HepG2 (cell line): Measurements from ENCODE around the gene ASXL1. TPM values are rescaled to one million over a fixed set of nuclear protein-coding genes. Genes with fewer than 3 reads are reported as not detected.
A peak's percentile ranks its signal among the peaks of the same experiment; 100 is the strongest.

Experiments used
- BCL6 ChIP-seq: IDR thresholded peaks from 2 replicates; pipeline ENCODE4 v1.6.1; 2016; ENCODE audit warnings: missing genetic modification reagents, missing compliant biosample characterization
- FOXC1 ChIP-seq: sonication (generic); formaldehyde crosslinking; IDR thresholded peaks from 2 replicates; pipeline ENCODE4 v1.8.0; 2022; ENCODE audit warnings: mild to moderate bottlenecking, missing genetic modification reagents, borderline replicate concordance
- HDAC6 ChIP-seq: fragments of 200-600 bp; sonication (generic); IDR thresholded peaks from 2 replicates; pipeline ENCODE4 v1.7.0; 2017; ENCODE audit warnings: mild to moderate bottlenecking, antibody characterized with exemption, low read length, low read depth
- HNF4G ChIP-seq, 2 experiments: sonication (generic) in 1 of 2; formaldehyde crosslinking in 1 of 2; IDR thresholded peaks; 2 replicates each; pipeline versions ENCODE4 v1.4.0 to v1.6.1; 2011 to 2020; ENCODE audit warnings: borderline replicate concordance in 2 of 2, low read depth in 2 of 2, mild to moderate bottlenecking in 2 of 2, low read length in 1 of 2, missing genetic modification reagents in 1 of 2, moderate library complexity in 1 of 2
- LCORL ChIP-seq, 2 experiments: fragments of 450-650 bp in 1 of 2; sonication (generic) in 1 of 2; formaldehyde crosslinking in 1 of 2; IDR thresholded peaks; 2 replicates each; pipeline versions ENCODE4 v1.5.0 to v1.6.1; 2017 to 2020; ENCODE audit warnings: antibody characterized with exemption in 1 of 2, missing genetic modification reagents in 1 of 2
- MED13 ChIP-seq: sonication (generic); formaldehyde crosslinking; IDR thresholded peaks from 2 replicates; pipeline ENCODE4 v1.5.0; 2020; ENCODE audit warnings: missing genetic modification reagents
- MEIS1 ChIP-seq: sonication (generic); formaldehyde crosslinking; IDR thresholded peaks from 2 replicates; pipeline ENCODE4 v1.9.0; 2021; ENCODE audit warnings: mild to moderate bottlenecking, missing genetic modification reagents, moderate library complexity, borderline replicate concordance
- PITX1 ChIP-seq: sonication (generic); formaldehyde crosslinking; IDR thresholded peaks from 2 replicates; pipeline ENCODE4 v1.5.1; 2020; ENCODE audit warnings: mild to moderate bottlenecking, missing genetic modification reagents
- RARA ChIP-seq: IDR thresholded peaks from 2 replicates; pipeline ENCODE4 v1.6.1; 2016; ENCODE audit warnings: missing genetic modification reagents, missing compliant biosample characterization
- ZBTB38 ChIP-seq: sonication (generic); formaldehyde crosslinking; IDR thresholded peaks from 2 replicates; pipeline ENCODE4 v1.5.1; 2020; ENCODE audit warnings: mild to moderate bottlenecking, missing genetic modification reagents
- ZKSCAN5 ChIP-seq: sonication (generic); formaldehyde crosslinking; IDR thresholded peaks from 2 replicates; pipeline ENCODE4 v1.5.1; 2020; ENCODE audit warnings: mild to moderate bottlenecking, missing genetic modification reagents
- ZNF121 ChIP-seq: sonication (generic); formaldehyde crosslinking; IDR thresholded peaks from 2 replicates; pipeline ENCODE4 v1.5.0; 2020; ENCODE audit warnings: mild to moderate bottlenecking, missing genetic modification reagents
- ZNF468 ChIP-seq: sonication (generic); formaldehyde crosslinking; IDR thresholded peaks from 2 replicates; pipeline ENCODE4 v1.8.0; 2022; ENCODE audit warnings: mild to moderate bottlenecking, moderate library complexity, missing genetic modification reagents
- ZNF546 ChIP-seq: sonication (generic); formaldehyde crosslinking; conservative IDR thresholded peaks from 2 replicates; pipeline ENCODE4 v1.8.1; 2023; ENCODE audit warnings: mild to moderate bottlenecking, missing genetic modification reagents
- ZNF558 ChIP-seq: sonication (generic); formaldehyde crosslinking; IDR thresholded peaks from 2 replicates; pipeline ENCODE4 v1.9.0; 2022; ENCODE audit warnings: mild to moderate bottlenecking, missing genetic modification reagents, borderline replicate concordance
- ZNF652 ChIP-seq: IDR thresholded peaks from 2 replicates; pipeline ENCODE4 v1.6.1; 2016; ENCODE audit warnings: low read depth, borderline replicate concordance
- polyA plus RNA-seq, 8 experiments: library from polyadenylated mRNA; depleted of rRNA in 3 of 8; stranded (reverse) in 7 of 8; unstranded in 1 of 8; fragments of >200 nt; fragmentation: Illumina TruSeq in 4 of 8; extraction: Trizol in 4 of 8; gene quantifications; 2 replicates each; pipeline versions ENCODE4 v1.2.1 to v1.2.3, GENCODE V29; 2011 to 2016; ENCODE audit warnings: low read depth in 4 of 8, missing spikeins in 1 of 8, mixed read lengths in 1 of 8; ENCODE audit not compliant: insufficient read depth in 1 of 8
- total RNA-seq, 5 experiments: library from RNA; depleted of rRNA; stranded (reverse); fragments of >200 nt; fragmentation: Illumina TruSeq; extraction: Trizol; gene quantifications; 2 replicates each; pipeline ENCODE4 v1.2.3, GENCODE V29; 2016; ENCODE audit warnings: low read depth in 1 of 5
- TF ChIP-seq, protein P1 (sequence below): IDR thresholded peaks from 2 replicates; pipeline ENCODE4 v1.4.0; 2020; ENCODE audit warnings: mild to moderate bottlenecking, missing genetic modification reagents
- TF ChIP-seq, protein P2 (sequence below): sonication (generic); formaldehyde crosslinking; IDR thresholded peaks from 2 replicates; pipeline ENCODE4 v1.5.0; 2020; ENCODE audit warnings: mild to moderate bottlenecking, missing genetic modification reagents
- TF ChIP-seq, protein P3 (sequence below): sonication (generic); formaldehyde crosslinking; IDR thresholded peaks from 2 replicates; pipeline ENCODE4 v1.5.0; 2020; ENCODE audit warnings: missing genetic modification reagents
- TF ChIP-seq, protein P4 (sequence below): sonication (generic); formaldehyde crosslinking; IDR thresholded peaks from 2 replicates; pipeline ENCODE4 v1.4.0; 2020; ENCODE audit warnings: missing genetic modification reagents

The ASXL1 gene
- total and polyA plus RNA-seq, 2 of the 13 experiments (the other 11 are each of a cell fraction or from before 2014, with no cell fraction given), result 62.1 to 74.8 TPM

DNA sequence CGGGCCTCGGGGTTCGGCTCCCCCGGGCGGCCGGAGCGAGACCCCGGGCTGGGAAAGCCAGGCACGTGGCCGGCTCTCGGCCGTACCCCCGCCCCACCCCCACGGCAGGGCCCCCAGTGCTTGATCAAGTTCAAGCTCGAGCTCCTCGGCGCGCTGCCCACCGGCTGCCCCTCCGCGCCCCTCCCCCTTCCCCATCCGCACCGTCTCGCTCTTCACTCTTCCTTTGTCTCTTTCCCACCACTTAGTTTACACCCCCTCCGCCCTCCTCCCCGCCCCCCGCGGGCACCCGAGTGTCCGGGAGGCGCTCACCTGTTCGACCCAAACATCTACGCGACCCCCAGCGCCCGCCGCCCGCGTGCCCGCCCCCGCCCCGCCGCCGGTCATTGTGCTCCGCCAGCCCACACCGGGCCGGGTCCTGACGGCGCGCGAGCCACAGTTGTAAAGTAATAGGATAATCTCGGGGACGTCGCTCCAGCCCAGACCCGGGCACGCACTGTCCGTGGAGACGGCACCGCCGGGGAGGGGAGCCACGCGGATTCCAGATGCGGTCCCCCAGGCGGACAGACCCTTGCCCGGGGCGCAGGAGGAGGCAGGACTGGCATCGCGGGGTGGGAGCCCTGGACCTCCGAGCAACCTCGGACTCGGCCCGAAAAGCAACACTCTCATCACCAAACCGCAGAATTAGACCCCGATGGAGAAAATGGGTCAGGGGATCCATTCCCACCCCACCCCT, 126.3 kb downstream of the ASXL1 start (continued):
- TF ChIP-seq, protein P1, sequence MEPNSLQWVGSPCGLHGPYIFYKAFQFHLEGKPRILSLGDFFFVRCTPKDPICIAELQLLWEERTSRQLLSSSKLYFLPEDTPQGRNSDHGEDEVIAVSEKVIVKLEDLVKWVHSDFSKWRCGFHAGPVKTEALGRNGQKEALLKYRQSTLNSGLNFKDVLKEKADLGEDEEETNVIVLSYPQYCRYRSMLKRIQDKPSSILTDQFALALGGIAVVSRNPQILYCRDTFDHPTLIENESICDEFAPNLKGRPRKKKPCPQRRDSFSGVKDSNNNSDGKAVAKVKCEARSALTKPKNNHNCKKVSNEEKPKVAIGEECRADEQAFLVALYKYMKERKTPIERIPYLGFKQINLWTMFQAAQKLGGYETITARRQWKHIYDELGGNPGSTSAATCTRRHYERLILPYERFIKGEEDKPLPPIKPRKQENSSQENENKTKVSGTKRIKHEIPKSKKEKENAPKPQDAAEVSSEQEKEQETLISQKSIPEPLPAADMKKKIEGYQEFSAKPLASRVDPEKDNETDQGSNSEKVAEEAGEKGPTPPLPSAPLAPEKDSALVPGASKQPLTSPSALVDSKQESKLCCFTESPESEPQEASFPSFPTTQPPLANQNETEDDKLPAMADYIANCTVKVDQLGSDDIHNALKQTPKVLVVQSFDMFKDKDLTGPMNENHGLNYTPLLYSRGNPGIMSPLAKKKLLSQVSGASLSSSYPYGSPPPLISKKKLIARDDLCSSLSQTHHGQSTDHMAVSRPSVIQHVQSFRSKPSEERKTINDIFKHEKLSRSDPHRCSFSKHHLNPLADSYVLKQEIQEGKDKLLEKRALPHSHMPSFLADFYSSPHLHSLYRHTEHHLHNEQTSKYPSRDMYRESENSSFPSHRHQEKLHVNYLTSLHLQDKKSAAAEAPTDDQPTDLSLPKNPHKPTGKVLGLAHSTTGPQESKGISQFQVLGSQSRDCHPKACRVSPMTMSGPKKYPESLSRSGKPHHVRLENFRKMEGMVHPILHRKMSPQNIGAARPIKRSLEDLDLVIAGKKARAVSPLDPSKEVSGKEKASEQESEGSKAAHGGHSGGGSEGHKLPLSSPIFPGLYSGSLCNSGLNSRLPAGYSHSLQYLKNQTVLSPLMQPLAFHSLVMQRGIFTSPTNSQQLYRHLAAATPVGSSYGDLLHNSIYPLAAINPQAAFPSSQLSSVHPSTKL (CRISPR knock-in tag), result no peak; the same call in none of the 2 replicates
- TF ChIP-seq BCL6 (CRISPR knock-in tag) (no peak), ZNF652 (CRISPR knock-in tag) (no peak), LCORL (IDR thresholded peaks at IDR 0.05) (no peak), LCORL (CRISPR knock-in tag; IDR thresholded peaks at IDR 0.05) (no peak), ZBTB38 (no peak; the same call in 1 of the 2 replicates), ZNF558 (no peak), MEIS1 (no peak), ZKSCAN5 (no peak), FOXC1 (CRISPR knock-in tag) (no peak), ZNF121 (no peak), PITX1 (CRISPR knock-in tag) (no peak), MED13 (CRISPR knock-in tag) (no peak), ZNF546 (no peak), HDAC6 (no peak), ZNF468 (CRISPR knock-in tag) (no peak), HNF4G (IDR thresholded peaks at IDR 0.05; ENCODE audit: borderline replicate concordance, low read depth, low read length) (no peak), HNF4G (CRISPR knock-in tag; IDR thresholded peaks at IDR 0.05; ENCODE audit: borderline replicate concordance, low read depth) (0 out of 2 replicates have a peak, but pooled peaks have one; percentile 20), RARA (CRISPR knock-in tag) (no peak)
- TF ChIP-seq, protein P2, sequence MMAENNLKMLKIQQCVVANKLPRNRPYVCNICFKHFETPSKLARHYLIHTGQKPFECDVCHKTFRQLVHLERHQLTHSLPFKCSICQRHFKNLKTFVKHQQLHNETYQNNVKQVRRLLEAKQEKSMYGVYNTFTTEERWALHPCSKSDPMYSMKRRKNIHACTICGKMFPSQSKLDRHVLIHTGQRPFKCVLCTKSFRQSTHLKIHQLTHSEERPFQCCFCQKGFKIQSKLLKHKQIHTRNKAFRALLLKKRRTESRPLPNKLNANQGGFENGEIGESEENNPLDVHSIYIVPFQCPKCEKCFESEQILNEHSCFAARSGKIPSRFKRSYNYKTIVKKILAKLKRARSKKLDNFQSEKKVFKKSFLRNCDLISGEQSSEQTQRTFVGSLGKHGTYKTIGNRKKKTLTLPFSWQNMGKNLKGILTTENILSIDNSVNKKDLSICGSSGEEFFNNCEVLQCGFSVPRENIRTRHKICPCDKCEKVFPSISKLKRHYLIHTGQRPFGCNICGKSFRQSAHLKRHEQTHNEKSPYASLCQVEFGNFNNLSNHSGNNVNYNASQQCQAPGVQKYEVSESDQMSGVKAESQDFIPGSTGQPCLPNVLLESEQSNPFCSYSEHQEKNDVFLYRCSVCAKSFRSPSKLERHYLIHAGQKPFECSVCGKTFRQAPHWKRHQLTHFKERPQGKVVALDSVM (CRISPR knock-in tag), result no peak
- TF ChIP-seq, protein P3, sequence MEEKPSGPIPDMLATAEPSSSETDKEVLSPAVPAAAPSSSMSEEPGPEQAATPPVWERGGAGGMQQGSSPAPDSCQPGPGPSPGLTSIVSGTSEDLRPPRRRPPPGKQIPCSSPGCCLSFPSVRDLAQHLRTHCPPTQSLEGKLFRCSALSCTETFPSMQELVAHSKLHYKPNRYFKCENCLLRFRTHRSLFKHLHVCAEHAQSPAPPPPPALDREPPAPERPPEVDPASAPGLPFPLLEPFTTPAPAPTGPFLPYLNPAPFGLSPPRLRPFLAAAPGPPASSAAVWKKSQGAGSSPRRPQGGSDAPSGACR (CRISPR knock-in tag), result no peak
- TF ChIP-seq, protein P4, sequence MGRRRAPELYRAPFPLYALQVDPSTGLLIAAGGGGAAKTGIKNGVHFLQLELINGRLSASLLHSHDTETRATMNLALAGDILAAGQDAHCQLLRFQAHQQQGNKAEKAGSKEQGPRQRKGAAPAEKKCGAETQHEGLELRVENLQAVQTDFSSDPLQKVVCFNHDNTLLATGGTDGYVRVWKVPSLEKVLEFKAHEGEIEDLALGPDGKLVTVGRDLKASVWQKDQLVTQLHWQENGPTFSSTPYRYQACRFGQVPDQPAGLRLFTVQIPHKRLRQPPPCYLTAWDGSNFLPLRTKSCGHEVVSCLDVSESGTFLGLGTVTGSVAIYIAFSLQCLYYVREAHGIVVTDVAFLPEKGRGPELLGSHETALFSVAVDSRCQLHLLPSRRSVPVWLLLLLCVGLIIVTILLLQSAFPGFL, result no peak
